Tibial nerve (tissue), 3 donors: ENCODE data around the gene DCDC1.
"Not testable (repeated sequence)": the region's sequence is repeated elsewhere in the genome, so short reads cannot be mapped to it uniquely, and the experiment has no call there.

Experiments used
- CTCF ChIP-seq, 5 experiments: fragments of 200-600 bp in 3 of 5; fragments of 450-650 bp in 2 of 5; sonication (generic) in 3 of 5; IDR thresholded peaks; one replicate each; pipeline ENCODE4 v1.5.1; 2016 to 2019; ENCODE audit warnings: antibody characterized with exemption in 5 of 5, mild to moderate bottlenecking in 3 of 5, moderate library complexity in 2 of 5
- POLR2A ChIP-seq, 2 donors: fragments of 450-650 bp; IDR thresholded peaks; one replicate each; pipeline ENCODE4 v1.6.1; 2017; ENCODE audit warnings: antibody characterized with exemption in 2 of 2, mild to moderate bottlenecking in 2 of 2, moderate library complexity in 2 of 2

DNA sequence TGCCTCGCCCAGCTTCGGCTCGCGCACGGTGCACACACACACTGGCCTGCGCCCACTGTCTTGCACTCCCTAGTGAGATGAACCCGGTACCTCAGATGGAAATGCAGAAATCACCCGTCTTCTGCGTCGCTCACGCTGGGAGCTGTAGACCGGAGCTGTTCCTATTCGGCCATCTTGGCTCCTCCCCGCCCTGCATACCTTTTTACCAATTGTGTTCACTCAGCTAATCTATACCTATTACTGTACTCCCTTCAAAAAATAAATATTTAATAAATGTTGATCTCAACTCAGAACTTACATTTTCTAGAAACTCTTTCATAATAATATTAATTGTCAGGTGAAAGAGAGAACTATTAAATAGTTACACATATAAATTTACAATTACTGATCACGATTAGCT, 48.0 kb downstream of the DCDC1 start:
- not testable (repeated sequence) for TF ChIP-seq POLR2A, CTCF (IDR thresholded peaks at IDR 0.05)
